HG02642 (cell line): ENCODE data around the gene PCYOX1L.

Source experiments
- ATAC-seq: cut with Tn5 transposase; IDR thresholded peaks from one replicate; pipeline ENCODE4 v1.9.1; 2021; ENCODE audit warnings: mild to moderate bottlenecking; ENCODE audit not compliant: unreplicated experiment, poor library complexity

Gene PCYOX1L, protein sequence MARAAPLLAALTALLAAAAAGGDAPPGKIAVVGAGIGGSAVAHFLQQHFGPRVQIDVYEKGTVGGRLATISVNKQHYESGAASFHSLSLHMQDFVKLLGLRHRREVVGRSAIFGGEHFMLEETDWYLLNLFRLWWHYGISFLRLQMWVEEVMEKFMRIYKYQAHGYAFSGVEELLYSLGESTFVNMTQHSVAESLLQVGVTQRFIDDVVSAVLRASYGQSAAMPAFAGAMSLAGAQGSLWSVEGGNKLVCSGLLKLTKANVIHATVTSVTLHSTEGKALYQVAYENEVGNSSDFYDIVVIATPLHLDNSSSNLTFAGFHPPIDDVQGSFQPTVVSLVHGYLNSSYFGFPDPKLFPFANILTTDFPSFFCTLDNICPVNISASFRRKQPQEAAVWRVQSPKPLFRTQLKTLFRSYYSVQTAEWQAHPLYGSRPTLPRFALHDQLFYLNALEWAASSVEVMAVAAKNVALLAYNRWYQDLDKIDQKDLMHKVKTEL

DNA sequence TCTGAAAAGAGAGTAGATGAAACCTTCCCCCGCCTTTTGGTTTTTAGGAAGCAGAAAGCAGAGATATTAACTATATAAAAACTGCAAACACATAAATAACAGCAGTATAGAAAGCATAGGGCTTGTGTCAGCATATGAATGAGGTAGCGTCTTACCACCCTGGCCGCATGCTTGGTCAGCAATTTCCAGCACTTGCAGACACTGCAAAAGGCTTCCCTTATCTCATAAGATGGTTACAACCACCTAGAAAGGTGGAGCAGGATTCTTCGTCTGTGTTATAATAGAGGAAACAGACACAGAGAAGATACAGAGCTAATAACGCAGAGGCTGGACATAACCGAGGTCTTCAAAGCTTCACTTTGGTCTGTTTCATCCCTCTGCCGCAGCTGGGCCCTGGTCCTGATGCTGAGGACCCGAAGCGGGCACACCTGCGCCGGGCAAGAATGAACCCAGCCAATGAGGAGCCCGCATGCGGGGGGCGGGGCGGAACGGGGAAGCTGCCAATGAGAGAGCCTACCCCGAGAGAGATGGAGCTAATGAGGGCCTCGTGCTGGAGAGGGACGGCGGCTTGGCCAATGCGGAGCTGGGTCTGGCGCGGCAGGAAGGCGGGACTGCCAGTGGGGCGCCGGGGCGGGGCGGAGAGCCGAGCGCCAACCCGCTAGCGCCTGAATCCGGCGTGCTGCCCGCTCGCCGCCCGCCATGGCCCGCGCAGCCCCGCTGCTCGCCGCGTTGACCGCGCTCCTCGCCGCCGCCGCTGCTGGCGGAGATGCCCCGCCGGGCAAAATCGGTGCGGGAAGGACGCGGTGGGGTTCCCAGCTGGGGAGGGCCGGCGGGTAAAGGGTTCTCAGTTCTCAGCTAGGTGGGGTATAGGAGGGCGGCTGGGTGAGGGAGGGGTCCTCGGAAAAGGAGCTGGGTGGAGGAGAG, at the start of gene PCYOX1L:
Gene PCYOX1L, plus strand, starts transcription at position 677 of the 924 bp plus-strand sequence. Its CDS starts 23 bp downstream, at position 700.
- peak; percentile 99 for ATAC-seq

DNA sequence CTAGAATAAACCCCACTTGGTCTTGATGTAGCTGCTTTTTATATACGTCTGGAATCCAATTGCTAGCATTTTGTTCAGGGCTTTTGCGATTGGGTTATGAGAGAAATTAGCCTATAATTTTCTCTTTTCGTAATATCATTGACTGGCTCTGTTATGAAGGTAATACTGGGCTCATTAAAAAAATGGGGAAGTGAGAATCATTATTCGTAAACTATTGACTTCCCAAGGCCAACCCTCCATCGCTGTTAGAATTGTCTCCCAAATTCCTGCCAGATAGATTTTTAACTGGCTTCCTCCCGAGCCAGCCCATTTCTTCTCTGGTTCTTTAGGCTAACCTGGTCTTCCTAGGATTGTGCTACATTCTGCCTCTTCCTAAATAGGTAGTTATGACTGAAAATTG, 48.5 kb upstream of the PCYOX1L start:
- ATAC-seq = no peak

DNA sequence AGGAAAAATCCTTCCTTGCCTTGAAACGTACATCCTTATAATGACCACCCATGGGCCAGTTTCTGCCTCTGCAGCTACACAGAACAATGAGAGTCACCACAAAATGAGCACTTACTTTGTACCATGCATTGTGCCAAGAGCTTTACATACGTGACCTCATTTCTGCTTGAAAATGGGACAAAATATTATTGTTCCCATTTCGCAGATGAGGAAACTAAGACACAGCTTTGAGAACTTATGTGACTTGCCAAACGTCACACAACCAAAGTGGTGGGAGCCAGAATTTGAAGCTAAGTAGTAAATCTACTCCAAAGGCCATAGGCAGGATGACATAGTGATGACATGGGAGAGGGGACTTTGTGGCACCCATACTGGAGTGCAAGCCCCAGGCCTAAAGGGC, 47.4 kb upstream of the PCYOX1L start:
- no peak for ATAC-seq

DNA sequence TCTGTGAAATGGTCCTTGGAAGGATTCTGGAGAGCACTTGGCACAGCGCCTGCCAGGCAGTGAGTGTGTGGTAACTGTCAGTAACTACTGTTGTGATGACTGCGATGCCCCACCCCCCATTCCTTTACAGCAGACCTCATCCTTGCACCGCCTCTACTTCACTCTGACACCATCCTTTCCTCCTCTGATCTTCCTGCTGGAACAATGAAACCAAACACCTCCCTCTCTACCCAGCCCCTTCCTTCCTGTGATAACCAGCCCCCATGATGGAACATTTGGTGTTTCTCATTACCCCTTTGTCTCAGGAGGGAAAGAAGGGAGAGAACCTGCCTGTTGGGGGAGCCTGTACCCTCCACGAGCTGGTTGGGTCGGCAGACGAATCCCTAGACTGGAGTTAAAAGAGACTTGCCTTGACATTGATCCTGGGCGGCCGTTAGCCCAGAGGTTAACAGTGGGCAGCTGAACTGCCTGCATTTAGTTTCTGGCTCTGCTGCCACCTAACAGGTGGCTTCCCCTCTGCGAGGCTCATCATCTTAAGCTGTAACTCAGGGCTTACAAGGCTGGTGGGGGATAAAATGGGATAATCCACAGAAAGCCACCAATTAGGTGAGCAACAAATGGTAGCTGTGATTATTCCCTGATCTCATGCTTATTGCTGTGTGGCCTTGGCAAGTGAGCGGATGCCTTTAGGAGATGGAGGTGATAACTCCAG, 46.7 kb upstream of the PCYOX1L start:
- ATAC-seq = no peak

DNA sequence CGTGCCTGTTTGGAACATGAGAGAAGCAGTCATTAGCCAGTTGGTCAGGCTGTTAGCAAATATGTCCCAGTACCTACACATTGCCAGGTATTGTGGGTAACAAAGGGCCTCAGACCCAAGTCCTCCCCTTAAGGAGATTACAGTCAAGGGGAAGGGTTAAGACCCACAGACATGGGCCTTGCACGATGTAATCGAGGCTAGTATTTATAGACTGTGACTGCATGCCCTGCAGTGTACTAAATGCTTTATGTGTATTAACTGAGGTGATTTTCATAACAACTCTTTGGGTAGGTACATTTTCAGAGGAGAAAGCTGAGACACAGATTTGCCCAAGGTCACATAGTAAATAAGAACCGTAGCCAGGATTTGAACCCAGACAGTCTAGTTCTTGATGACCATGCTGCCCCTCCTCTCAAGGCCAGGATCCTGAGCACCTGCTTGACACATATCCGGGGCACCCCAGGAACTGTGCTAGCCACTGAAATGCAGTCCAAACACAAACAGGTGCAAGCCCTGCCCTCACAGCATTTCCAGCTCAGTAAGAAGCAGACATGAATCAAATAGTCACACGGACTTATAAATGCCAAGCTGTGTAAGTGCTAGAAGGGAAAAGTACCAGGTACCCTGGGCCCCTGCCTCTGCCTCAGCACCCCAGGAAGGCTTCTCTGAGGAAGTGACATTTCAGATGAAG, 44.5 kb upstream of the PCYOX1L start:
- no peak for ATAC-seq

DNA sequence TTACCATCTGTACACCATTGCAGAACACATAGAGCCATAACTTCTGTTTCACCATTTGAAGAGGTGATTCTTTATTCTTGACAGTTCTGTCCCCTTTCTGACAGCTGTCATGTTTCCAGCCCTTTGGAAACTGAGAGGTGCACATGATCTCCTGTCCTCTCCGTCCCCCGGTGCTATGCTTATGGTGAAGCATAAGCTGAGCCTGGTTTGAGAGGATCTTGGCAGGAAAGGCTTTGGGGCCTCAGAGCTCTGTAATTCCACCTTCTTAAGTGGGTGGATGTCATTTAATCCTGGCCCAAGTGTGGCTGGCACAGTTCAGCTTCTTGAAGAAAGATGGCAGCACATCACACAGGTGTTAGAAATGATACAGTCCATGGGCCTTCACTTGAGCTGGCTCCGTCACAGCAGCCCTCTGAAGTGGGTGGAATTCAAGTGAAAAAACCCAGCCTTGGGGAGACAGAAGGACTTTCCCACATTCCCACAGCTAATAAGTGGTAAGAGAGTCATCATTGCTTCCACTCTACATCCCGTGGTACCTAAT, 43.2 kb upstream of the PCYOX1L start:
- ATAC-seq = no peak

DNA sequence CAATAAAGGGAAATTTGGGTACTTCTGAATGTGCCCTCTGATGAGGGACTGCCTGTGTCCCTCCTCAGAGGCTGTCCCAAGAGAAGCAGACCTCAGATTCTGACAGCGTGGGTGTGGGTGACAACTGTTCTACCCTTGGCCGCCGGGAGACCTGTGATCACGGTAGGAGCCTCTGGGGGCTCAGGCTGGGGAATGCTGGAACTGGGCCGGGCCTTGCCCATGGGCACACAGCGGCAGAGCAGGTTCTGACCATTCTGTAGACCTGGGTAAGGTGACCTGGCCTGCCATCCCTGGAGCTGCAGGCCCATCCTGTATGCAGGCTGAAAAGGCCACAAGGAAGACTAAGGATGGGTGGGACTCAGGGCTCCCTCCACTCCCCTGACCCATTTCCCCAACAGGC, 42.1 kb upstream of the PCYOX1L start:
- ATAC-seq = no peak

DNA sequence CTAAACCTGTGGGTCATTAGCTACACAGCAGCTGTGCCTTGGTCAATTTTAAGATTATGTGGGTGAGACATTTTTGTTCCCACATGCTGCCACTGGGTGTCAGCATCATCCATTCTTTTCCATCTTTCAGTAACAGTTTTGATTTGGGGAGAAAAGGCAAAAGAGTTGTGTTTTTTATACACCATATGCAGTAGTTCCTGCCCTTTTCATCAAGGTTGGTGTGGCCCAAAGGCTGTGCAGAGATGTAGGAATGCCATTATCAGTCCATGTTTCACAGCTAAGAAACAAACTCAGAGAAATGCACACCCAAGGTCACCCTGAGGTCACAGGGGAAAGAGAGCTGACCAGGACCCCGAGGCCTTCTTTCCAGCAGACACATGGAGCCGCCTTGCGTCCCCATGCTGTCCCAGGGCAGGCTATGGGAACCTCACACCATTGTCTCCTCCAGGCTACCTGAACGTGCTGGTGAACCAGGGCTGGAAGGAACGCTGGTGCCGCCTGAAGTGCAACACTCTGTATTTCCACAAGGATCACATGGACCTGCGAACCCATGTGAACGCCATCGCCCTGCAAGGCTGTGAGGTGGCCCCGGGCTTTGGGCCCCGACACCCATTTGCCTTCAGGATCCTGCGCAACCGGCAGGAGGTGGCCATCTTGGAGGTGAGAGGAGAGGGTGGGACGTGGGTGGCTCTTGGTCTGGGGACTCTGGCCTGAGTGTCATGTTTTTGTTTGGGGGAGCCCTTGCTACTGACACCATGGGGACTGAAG, 40.4 kb upstream of the PCYOX1L start:
- peak; percentile 48 for ATAC-seq

DNA sequence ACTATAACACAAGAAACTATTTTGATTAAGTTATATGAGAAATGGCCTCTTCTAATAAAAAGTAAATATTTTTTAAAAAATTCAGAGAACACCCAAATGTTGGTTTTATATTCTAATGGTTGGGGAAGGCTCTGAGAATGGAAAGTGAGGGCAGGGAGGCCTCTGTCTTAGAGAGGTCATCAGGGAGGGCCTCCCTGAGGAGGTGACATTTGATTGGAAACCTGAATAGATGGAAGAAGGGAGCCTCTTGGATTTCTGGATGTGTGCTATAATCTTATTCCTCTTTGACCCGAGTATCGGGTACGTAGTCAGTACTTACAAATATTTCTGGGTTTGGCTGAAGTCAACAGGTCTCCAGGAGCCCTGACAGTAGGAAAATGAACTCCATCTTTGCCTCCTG, 38.7 kb upstream of the PCYOX1L start:
- no peak for ATAC-seq

DNA sequence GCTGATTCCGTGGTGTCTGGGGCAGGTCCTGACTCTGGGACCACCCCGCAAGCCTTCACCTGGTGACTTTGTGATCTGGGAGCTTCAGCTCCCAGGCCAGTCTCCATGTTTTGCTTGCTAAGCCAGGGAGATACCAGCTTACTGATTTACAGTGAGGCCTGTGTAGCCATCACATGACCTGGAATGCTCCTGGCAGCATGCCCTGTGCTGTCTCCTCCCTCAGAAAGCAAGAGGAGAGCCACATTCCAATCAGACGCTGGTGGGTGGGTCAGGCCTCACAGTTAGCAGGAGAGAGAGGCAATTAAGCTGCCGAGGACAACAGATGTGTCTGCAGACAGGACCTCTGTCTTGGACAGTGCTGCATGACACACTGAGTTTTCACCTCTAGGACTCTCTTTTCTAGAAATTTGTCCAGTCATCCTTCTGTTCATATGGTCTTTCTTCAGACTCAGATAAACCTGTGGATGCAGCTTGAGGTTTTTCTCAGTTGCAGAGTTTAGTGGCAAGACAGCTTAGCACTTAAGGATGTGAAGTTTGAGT, 37.0 kb upstream of the PCYOX1L start:
- no peak for ATAC-seq

DNA sequence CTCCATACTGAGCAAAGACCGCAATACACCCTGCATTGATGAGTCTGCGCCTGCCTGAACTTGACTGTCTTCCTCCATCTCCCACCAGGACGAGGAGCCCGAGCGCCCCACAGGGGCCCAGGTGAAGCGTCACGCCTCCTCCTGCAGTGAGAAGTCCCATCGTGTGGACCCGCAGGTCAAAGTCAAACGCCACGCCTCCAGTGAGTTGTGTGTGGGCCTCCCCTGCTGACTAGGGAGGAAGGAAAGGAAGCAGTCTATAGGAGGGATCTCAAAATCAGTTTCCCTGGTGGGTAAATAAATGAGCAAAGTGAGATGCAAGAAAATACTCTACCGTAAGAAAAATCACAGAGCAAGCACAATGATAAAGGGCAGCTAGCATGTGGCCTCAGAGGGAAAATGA, 35.3 kb upstream of the PCYOX1L start:
- ATAC-seq = no peak

DNA sequence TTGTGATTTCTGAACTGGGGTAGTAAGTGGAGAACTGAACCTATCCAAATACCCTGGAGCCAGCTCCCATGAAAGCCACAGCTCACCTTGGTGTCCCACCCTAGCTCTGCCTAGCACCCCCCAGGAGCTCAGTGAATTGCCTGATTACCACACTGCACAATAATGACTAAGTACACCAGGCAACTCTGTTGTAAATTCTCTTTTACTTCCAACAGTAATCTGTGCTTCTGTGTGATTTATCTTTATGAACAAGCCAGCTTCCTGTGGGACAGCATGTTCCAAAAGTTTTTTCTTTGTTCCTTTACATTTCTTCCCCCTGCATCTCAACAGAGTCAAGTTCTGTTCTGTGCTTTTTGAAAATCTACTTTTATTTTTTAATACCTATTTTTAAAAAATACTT, 34.6 kb upstream of the PCYOX1L start:
- no peak for ATAC-seq

DNA sequence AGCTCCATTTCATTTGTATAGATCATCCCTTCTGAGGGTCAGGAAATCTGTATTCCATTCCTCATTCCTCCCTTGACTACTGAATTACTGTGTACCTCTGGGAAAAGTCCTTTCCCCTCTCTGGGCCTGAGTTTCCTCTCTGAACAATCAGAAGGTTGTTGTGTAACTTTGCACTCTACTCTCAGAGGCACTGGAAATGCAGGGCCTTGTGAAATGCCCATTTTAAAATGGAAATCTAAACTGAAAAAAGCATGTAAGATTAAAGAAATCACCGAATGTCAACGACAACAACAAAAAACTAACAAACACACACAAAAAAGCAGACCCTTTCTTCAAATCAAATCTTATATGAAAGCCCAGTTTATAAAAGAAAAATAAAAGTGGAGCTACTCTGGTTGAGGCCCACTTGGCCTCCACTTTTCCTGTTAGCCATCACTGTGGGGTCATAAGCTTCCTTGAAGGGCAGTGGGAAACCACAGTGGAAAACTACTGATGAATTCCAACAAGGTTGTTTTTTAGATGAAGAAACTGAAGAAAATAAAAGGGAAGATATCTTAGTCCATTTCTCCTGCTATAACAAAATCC, 34.1 kb upstream of the PCYOX1L start:
- no peak for ATAC-seq

DNA sequence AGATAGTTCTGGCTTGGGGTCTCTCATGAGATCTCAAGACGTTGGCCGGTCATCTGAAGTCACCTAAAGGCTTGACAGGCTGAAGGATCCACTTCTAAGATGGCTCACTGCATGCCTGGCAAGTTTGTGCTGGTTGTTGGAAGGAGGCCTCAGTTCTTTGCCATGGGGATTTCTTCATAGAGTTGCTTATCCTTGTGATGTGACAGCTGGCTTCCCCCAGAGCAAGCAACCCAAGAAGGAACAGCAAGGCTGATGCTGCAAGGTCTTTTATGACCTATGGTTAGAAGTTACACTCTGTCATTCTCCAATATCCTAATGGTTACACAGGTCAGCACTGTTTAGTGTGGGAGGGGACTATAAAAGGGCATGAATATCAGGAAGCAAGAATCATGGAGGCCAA, 33.2 kb upstream of the PCYOX1L start:
- no peak for ATAC-seq

DNA sequence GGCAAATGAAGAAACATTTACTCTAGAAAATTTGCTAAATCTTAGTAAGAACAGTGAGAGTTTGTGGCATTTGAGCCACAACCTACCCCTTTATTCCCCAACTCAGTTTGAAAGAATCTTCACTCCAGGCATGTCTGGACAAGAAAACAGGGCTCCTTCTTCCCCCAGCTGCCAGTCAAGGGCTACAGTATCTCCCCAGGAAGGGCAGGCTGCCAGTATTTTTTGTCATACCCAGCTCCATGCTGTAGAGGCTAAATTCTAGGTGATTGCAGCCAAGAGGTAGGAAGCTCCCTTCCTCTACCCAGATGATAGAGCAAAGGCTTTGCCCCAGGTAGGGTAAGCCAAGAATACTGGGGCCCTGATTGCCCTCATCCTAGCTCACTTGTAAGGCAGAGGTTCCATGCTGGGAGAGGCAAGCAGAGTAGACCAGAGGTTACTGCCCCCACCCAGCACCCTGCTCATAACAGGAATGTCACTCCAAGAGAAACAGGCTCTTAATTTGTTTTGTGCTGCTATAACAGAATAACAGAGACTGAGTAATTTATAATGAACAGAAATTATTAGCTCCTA, 32.6 kb upstream of the PCYOX1L start:
- ATAC-seq = no peak

DNA sequence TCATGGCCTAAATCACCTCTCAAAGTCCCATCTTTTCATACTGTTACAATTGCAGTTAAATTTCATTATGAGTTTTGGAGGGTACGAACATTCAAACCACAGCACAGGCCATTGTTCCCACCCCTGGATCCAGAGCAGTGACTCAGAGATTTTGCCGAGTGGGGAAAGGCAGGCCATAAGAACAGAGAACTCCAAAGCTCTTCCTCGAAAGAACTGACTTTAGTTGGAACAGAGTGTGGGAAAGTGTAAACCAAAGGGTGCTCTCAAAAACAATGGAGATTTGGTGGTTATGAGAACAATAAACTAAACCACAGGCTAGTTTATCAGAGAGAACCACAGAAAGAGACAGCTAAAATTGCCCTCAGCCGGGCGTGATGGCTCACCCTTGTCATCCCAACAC, 32.0 kb upstream of the PCYOX1L start:
- ATAC-seq = no peak

DNA sequence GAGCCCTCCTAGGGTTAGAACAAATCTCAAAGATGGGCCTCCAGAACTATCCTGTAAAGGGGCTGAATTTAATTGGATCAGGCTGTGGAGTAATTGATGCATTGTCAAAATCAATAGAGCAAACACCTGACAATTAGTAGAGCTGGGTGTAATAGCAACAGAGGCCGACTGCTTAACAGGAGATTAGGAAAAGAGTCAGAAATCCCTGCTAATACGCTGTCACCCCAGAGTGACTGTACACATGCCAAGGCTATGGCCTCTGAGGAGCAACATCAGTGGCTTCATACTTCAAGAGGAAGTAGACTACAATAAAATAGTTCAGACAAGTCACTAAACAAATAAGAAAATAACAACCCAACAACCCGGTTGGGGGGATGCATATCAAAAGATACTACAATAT, 31.2 kb upstream of the PCYOX1L start:
- ATAC-seq = no peak

DNA sequence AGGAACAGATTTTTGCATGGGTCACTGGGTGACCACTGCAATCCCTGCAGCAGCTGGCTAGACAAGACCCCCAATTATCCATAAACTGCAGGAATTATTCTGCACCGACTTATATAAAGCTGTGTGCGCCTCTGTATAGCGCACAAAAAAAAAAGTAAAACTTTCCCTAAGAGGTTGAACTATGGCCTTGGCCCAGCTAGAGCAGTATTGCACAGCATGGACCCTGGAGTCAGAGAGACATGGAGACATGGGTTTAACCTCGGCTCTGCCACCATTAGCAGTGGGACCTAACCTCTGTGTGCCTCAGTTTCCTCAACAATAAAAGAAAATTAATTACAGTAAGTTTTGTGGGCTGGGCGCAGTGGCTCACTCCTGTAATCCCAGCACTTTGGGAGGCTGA, 29.7 kb upstream of the PCYOX1L start:
- ATAC-seq = no peak
